ENCODE results near the gene ENTR1. TPM values are rescaled to one million over a fixed set of nuclear protein-coding genes. Genes with fewer than 3 reads are reported as not detected.

Gene ENTR1
- total and polyA plus RNA-seq, 2 of the 13 experiments (the other 11 are each of a cell fraction or from before 2014, with no cell fraction given), result 70.1 to 76.4 TPM

DNA sequence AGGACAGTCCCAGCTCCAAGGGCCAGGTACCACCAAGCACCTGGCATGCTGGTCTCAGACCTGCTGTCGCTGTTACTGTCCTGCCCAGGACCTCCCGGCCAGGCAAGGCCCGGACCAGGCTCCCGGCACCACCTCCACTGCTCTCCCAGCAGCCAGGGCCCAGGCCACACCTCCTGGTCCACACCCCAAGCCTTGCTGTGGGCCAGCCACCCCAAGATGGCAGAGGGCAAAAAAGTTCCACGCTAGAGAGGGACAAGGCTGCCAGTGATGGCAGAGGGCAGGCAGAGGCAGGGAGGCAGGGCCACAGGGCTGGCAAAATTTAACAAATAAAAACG, 48.0 kb downstream of the ENTR1 start (continued):
- TF ChIP-seq ZNF512B (CRISPR knock-in tag; IDR thresholded peaks at IDR 0.05; ENCODE audit: borderline replicate concordance) (no peak), RBM39 (IDR thresholded peaks at IDR 0.05; ENCODE audit: low read depth, low read length, poor library complexity, severe bottlenecking) (peak; percentile 11), FOXO1 (CRISPR knock-in tag; IDR thresholded peaks at IDR 0.05) (no peak), KLF13 (CRISPR knock-in tag; IDR thresholded peaks at IDR 0.05) (no peak), NFRKB (IDR thresholded peaks at IDR 0.05) (no peak), RXRA (CRISPR knock-in tag; IDR thresholded peaks at IDR 0.05) (0 out of 2 replicates have a peak, but pooled peaks have one; percentile 4), CHCHD3 (CRISPR knock-in tag; IDR thresholded peaks at IDR 0.05) (no peak), ELF1 (CRISPR knock-in tag; IDR thresholded peaks at IDR 0.05) (no peak), TCF7L2 (IDR thresholded peaks at IDR 0.05; ENCODE audit: low read depth, low read length) (no peak), NFE2 (CRISPR knock-in tag; IDR thresholded peaks at IDR 0.05) (no peak), ATF7 (IDR thresholded peaks at IDR 0.05) (no peak), ATF7 (CRISPR knock-in tag; IDR thresholded peaks at IDR 0.05) (no peak), JUNB (CRISPR knock-in tag; IDR thresholded peaks at IDR 0.05; ENCODE audit: borderline replicate concordance) (no peak)
- TF ChIP-seq, protein P1, sequence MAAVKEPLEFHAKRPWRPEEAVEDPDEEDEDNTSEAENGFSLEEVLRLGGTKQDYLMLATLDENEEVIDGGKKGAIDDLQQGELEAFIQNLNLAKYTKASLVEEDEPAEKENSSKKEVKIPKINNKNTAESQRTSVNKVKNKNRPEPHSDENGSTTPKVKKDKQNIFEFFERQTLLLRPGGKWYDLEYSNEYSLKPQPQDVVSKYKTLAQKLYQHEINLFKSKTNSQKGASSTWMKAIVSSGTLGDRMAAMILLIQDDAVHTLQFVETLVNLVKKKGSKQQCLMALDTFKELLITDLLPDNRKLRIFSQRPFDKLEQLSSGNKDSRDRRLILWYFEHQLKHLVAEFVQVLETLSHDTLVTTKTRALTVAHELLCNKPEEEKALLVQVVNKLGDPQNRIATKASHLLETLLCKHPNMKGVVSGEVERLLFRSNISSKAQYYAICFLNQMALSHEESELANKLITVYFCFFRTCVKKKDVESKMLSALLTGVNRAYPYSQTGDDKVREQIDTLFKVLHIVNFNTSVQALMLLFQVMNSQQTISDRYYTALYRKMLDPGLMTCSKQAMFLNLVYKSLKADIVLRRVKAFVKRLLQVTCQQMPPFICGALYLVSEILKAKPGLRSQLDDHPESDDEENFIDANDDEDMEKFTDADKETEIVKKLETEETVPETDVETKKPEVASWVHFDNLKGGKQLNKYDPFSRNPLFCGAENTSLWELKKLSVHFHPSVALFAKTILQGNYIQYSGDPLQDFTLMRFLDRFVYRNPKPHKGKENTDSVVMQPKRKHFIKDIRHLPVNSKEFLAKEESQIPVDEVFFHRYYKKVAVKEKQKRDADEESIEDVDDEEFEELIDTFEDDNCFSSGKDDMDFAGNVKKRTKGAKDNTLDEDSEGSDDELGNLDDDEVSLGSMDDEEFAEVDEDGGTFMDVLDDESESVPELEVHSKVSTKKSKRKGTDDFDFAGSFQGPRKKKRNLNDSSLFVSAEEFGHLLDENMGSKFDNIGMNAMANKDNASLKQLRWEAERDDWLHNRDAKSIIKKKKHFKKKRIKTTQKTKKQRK (IDR thresholded peaks at IDR 0.05; ENCODE audit: low read length), result no peak
- TF ChIP-seq, protein P2, sequence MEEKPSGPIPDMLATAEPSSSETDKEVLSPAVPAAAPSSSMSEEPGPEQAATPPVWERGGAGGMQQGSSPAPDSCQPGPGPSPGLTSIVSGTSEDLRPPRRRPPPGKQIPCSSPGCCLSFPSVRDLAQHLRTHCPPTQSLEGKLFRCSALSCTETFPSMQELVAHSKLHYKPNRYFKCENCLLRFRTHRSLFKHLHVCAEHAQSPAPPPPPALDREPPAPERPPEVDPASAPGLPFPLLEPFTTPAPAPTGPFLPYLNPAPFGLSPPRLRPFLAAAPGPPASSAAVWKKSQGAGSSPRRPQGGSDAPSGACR (CRISPR knock-in tag; IDR thresholded peaks at IDR 0.05), result no peak

Measured in HepG2 (cell line).